Hematopoietic multipotent progenitor cell treated with erythropoietin and hydrocortisone succinate and interleukin-3 and kit ligand, for 15 days (in vitro differentiated cells): ENCODE data around the gene TPCN2.

Source experiments
- DNase-seq: peaks from one replicate; pipeline ENCODE4 v3.0.0-alpha.2; 2015; ENCODE audit warnings: low spot score

Gene TPCN2

GRCh38 chr11:69039501-69039900 is 9.2 kb upstream of the TPCN2 start:
- no peak for DNase-seq

- no peak for DNase-seq
Measured at GRCh38 chr11:69040051-69040450, 8.7 kb upstream of the TPCN2 start.

- DNase-seq, result no peak
Measured at GRCh38 chr11:69040581-69041260, 8.0 kb upstream of the TPCN2 start.

GRCh38 chr11:69041516-69041915 is 7.2 kb upstream of the TPCN2 start:
- no peak for DNase-seq

GRCh38 chr11:69044111-69045013 is 4.4 kb upstream of the TPCN2 start:
- DNase-seq, result peak; percentile 16

- no peak for DNase-seq
Measured at GRCh38 chr11:69048031-69048693, 570 bp upstream of the TPCN2 start.

- peak; percentile 12 for DNase-seq
Measured at GRCh38 chr11:69049490-69049867, 747 bp downstream of the TPCN2 start.

- no peak for DNase-seq
Measured at GRCh38 chr11:69050592-69051380, 2.1 kb downstream of the TPCN2 start.

GRCh38 chr11:69051381-69052342 is 2.9 kb downstream of the TPCN2 start:
- no peak for DNase-seq

- DNase-seq, result no peak
Measured at GRCh38 chr11:69052343-69053168, 3.8 kb downstream of the TPCN2 start.

- no peak for DNase-seq
Measured at GRCh38 chr11:69053169-69053477, 4.4 kb downstream of the TPCN2 start.

- DNase-seq, result no peak
Measured at GRCh38 chr11:69053546-69054396, 5.0 kb downstream of the TPCN2 start.

- no peak for DNase-seq
Measured at GRCh38 chr11:69054397-69055211, 5.9 kb downstream of the TPCN2 start.

GRCh38 chr11:69055212-69055586 is 6.5 kb downstream of the TPCN2 start:
- no peak for DNase-seq

- no peak for DNase-seq
Measured at GRCh38 chr11:69055598-69056516, 7.1 kb downstream of the TPCN2 start.

- no peak for DNase-seq
Measured at GRCh38 chr11:69057236-69057635, 8.5 kb downstream of the TPCN2 start.

- DNase-seq, result no peak
Measured at GRCh38 chr11:69057801-69058200, 9.1 kb downstream of the TPCN2 start.
